ENCODE results near the gene PPM1H. TPM values are rescaled to one million over a fixed set of nuclear protein-coding genes. Genes with fewer than 3 reads are reported as not detected.

The PPM1H gene
- total RNA-seq, 1 donor from 2014 or later: 21.6 TPM

DNA sequence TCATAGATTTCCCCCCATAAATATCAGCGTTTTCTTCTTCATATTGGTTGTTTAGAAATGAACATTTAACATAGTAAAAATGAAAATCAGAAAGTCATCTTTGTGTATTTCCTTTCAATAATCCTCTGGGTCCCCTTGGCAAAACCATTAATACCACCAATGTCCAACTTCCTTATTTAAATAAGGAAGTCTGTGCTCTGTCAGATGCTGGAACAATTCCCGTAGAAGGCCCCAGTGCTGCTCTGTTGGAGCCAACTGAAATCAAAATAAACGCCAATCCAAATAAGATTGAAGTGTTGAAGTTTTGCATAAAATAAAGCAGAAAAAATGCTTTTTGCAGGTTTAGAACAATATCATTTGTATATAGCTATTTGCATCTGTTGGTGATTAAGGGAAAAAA lies 93.1 kb downstream of the PPM1H start:
- TF ChIP-seq, protein P1, sequence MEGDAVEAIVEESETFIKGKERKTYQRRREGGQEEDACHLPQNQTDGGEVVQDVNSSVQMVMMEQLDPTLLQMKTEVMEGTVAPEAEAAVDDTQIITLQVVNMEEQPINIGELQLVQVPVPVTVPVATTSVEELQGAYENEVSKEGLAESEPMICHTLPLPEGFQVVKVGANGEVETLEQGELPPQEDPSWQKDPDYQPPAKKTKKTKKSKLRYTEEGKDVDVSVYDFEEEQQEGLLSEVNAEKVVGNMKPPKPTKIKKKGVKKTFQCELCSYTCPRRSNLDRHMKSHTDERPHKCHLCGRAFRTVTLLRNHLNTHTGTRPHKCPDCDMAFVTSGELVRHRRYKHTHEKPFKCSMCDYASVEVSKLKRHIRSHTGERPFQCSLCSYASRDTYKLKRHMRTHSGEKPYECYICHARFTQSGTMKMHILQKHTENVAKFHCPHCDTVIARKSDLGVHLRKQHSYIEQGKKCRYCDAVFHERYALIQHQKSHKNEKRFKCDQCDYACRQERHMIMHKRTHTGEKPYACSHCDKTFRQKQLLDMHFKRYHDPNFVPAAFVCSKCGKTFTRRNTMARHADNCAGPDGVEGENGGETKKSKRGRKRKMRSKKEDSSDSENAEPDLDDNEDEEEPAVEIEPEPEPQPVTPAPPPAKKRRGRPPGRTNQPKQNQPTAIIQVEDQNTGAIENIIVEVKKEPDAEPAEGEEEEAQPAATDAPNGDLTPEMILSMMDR (IDR thresholded peaks at IDR 0.05; ENCODE audit: insufficient read depth, low read length, poor library complexity, severe bottlenecking): no peak
- Histone ChIP-seq H3K27me3 (ENCODE audit: control insufficient read depth, insufficient read depth, low read length) (no peaks in the 10 kb centered on the region), H3K36me3 (ENCODE audit: control insufficient read depth, insufficient read depth, low read length) (no peaks in the 10 kb centered on the region), H3K4me3 (ENCODE audit: low read depth, low read length) (no peak overlapping the region)
- no peak for DNase-seq (ENCODE audit: low read depth)

DNA sequence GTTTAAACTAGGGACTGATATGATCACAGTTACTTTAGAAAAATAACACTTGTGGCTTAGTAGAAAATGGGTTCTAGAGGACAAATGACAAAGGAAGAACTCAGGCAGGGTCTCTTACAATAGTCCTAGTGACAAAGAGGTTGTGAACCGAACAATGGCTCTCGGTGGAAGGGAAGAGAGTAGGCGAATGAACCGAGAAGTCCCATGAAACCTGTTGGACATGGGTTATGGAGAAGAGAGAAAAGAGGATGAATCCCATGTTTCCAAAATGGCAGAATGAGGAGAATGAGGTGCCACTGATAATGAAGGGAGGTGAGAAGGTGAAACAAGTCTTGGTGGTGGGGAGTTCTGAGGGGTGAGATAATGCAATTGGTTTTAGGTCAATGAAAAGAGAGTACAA lies 94.1 kb downstream of the PPM1H start:
- Histone ChIP-seq H3K4me3 (ENCODE audit: low read depth, low read length) (no peak overlapping the region), H3K36me3 (ENCODE audit: control insufficient read depth, insufficient read depth, low read length) (no peaks in the 10 kb centered on the region), H3K27me3 (ENCODE audit: control insufficient read depth, insufficient read depth, low read length) (no peaks in the 10 kb centered on the region)
- no peak for DNase-seq (ENCODE audit: low read depth)
- TF ChIP-seq, protein P1 (IDR thresholded peaks at IDR 0.05; ENCODE audit: insufficient read depth, low read length, poor library complexity, severe bottlenecking): no peak

DNA sequence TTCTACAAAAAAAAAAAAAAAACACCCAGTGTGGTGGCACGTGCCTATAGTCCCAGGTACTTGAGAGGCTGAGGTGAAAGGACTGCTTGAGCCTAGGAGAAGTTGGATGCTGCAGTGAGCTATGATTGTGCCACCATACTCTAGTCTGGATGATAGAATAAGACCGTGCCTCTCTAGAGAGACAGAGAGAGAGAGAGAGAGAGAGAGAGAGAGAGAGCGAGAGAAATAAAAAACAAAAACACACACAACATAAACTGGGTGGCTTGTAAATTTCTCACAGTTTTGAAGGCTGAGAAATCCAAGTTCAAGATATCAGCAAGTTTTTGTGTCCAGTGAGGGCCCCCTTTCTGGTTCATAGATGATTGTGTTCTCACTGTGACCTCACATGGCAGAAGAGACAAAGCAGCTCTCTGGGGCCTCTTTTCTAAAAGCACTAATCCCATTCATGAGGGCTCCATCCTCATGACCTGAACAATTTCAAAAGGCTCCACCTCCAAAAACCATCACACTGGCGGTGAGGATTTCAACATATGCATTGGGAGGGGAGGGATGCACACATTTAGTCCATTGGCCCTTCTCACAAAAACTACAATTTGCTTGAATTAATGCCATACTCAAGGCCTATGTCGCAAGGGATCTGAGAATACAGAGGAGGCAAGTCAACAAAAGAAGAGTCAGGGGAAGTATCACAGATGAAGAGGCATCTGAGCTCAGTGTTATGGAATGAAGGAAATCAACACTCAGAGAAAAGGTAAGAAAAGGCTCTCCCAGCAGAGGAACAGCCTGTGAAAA lies 94.9 kb downstream of the PPM1H start:
- no peaks in the 10 kb centered on the region for H3K36me3 ChIP-seq (ENCODE audit: control insufficient read depth, insufficient read depth, low read length)
- H3K27me3 ChIP-seq (ENCODE audit: control insufficient read depth, insufficient read depth, low read length): no peaks in the 10 kb centered on the region
- DNase-seq (ENCODE audit: low read depth): no peak
- TF ChIP-seq, protein P1 (IDR thresholded peaks at IDR 0.05; ENCODE audit: insufficient read depth, low read length, poor library complexity, severe bottlenecking): no peak
- H3K4me3 ChIP-seq (ENCODE audit: low read depth, low read length): no peak overlapping the region

DNA sequence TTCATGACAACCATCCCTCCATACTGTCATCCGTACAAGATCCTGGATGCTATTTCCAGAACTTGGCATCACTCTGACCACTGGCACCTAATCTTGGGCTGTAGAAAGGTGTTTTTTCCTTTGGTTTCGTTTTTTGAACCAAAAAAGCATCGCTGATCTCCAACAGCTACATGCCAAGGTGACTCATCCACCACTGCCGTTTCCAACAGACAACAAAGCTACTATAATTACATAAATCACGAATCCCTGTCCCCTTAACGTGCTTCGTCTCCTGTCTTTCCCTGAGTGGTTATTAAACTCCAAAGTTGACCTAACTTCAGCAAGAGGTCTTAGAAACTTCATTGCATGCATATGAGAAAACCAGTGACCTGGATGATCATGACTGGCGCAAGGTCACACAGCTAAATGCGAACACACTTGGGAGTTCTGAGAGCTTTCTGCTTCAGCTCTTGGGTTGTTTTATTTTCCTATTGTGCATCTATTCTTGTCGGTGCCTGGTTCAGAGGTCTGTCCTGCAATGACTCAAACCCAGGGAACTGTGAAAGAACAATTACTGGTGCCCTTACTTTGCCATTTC lies 99.9 kb downstream of the PPM1H start:
- H3K4me3 ChIP-seq (ENCODE audit: low read depth, low read length): no peak overlapping the region
- DNase-seq (ENCODE audit: low read depth): peak; percentile 39
- no peaks in the 10 kb centered on the region for H3K27me3 ChIP-seq (ENCODE audit: control insufficient read depth, insufficient read depth, low read length)
- no peaks in the 10 kb centered on the region for H3K36me3 ChIP-seq (ENCODE audit: control insufficient read depth, insufficient read depth, low read length)
- TF ChIP-seq, protein P1 (IDR thresholded peaks at IDR 0.05; ENCODE audit: insufficient read depth, low read length, poor library complexity, severe bottlenecking): no peak

DNA sequence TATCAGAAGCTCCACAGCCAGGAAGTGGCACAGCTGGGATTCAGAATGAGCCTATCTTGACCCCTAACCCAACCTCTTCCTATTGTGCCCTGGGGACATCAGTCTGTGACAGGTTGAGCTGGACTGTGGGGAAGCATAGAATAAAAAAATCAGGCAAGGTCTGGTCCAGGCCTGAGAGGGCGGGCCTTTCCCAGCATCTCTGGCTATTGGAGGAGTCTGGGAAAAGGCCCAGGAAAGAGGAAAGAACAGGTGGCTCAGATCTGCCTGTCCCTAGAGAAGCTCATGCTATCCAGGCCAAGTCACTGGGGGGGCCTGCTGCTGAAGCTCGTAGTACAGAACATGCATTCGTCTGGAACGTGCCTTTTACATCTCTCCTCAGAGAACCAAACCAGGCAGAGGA lies 100.5 kb downstream of the PPM1H start:
- TF ChIP-seq, protein P1 (IDR thresholded peaks at IDR 0.05; ENCODE audit: insufficient read depth, low read length, poor library complexity, severe bottlenecking): no peak
- DNase-seq (ENCODE audit: low read depth): no peak
- Histone ChIP-seq H3K36me3 (ENCODE audit: control insufficient read depth, insufficient read depth, low read length) (no peaks in the 10 kb centered on the region), H3K27me3 (ENCODE audit: control insufficient read depth, insufficient read depth, low read length) (no peaks in the 10 kb centered on the region), H3K4me3 (ENCODE audit: low read depth, low read length) (no peak overlapping the region)

Data from kidney epithelial cell (primary cell).